Liver (tissue), 3 donors: ENCODE results near the gene PMPCB.
"Not testable (repeated sequence)": the region's sequence is repeated elsewhere in the genome, so short reads cannot be mapped to it uniquely, and the experiment has no call there.

Experiments
- CTCF ChIP-seq: fragments of 150-350 bp; IDR thresholded peaks from 2 replicates; pipeline ENCODE4 v1.5.1; 2017; ENCODE audit warnings: improper control_type of control experiment, low read depth, low read length; ENCODE audit not compliant: missing input control
- EGR1 ChIP-seq, 2 donors: IDR thresholded peaks; 2 replicates each; pipeline ENCODE4 v1.6.1; 2016 to 2018; ENCODE audit warnings: antibody characterized with exemption in 2 of 2, low read depth in 2 of 2
- GABPA ChIP-seq, 2 donors: IDR thresholded peaks in 1 of 2; conservative IDR thresholded peaks in 1 of 2; 2 replicates each; pipeline ENCODE4 v1.6.1; 2016; ENCODE audit warnings: antibody characterized with exemption in 2 of 2, mild to moderate bottlenecking in 1 of 2, moderate library complexity in 1 of 2
- HNF4A ChIP-seq, 2 donors: conservative IDR thresholded peaks; 2 replicates each; pipeline ENCODE4 v1.6.1; 2016; ENCODE audit warnings: antibody characterized with exemption in 2 of 2, mild to moderate bottlenecking in 2 of 2
- JUND ChIP-seq, 2 donors: IDR thresholded peaks; 2 replicates each; pipeline ENCODE4 v1.6.1; 2016; ENCODE audit warnings: antibody characterized with exemption in 2 of 2
- RAD21 ChIP-seq, 2 donors: IDR thresholded peaks; 2 replicates each; pipeline ENCODE4 v1.6.1; 2016; ENCODE audit warnings: antibody characterized with exemption in 2 of 2, mild to moderate bottlenecking in 2 of 2
- SP1 ChIP-seq: IDR thresholded peaks from 2 replicates; pipeline ENCODE4 v1.6.1; 2018; ENCODE audit warnings: antibody characterized with exemption, mild to moderate bottlenecking
- TAF1 ChIP-seq: conservative IDR thresholded peaks from 2 replicates; pipeline ENCODE4 v1.6.1; 2016; ENCODE audit warnings: antibody characterized with exemption, mild to moderate bottlenecking
- YY1 ChIP-seq: IDR thresholded peaks from 2 replicates; pipeline ENCODE4 v1.6.1; 2016; ENCODE audit warnings: antibody characterized with exemption, mild to moderate bottlenecking
- TF ChIP-seq, protein P1 (sequence below): IDR thresholded peaks from 2 replicates; pipeline ENCODE4 v1.6.1; 2016; ENCODE audit warnings: antibody characterized with exemption, mild to moderate bottlenecking
- donor health status: healthy.
- donor health status: healthy.

- TF ChIP-seq RAD21 (IDR thresholded peaks at IDR 0.05); CTCF; JUND (IDR thresholded peaks at IDR 0.05); GABPA (IDR thresholded peaks at IDR 0.05 in 1 of 2, conservative IDR thresholded peaks at IDR 0.05 in 1 of 2); TAF1; SP1; YY1; EGR1 (IDR thresholded peaks at IDR 0.05; ENCODE audit: low read depth in 2 of 2); HNF4A (conservative IDR thresholded peaks at IDR 0.05): not testable (repeated sequence)
- TF ChIP-seq, protein P1, sequence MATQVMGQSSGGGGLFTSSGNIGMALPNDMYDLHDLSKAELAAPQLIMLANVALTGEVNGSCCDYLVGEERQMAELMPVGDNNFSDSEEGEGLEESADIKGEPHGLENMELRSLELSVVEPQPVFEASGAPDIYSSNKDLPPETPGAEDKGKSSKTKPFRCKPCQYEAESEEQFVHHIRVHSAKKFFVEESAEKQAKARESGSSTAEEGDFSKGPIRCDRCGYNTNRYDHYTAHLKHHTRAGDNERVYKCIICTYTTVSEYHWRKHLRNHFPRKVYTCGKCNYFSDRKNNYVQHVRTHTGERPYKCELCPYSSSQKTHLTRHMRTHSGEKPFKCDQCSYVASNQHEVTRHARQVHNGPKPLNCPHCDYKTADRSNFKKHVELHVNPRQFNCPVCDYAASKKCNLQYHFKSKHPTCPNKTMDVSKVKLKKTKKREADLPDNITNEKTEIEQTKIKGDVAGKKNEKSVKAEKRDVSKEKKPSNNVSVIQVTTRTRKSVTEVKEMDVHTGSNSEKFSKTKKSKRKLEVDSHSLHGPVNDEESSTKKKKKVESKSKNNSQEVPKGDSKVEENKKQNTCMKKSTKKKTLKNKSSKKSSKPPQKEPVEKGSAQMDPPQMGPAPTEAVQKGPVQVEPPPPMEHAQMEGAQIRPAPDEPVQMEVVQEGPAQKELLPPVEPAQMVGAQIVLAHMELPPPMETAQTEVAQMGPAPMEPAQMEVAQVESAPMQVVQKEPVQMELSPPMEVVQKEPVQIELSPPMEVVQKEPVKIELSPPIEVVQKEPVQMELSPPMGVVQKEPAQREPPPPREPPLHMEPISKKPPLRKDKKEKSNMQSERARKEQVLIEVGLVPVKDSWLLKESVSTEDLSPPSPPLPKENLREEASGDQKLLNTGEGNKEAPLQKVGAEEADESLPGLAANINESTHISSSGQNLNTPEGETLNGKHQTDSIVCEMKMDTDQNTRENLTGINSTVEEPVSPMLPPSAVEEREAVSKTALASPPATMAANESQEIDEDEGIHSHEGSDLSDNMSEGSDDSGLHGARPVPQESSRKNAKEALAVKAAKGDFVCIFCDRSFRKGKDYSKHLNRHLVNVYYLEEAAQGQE: not testable (repeated sequence)
These were observed 17.6 kb upstream of the PMPCB start for GRCh38 chr7:103279636-103279962.
